NT2/D1 (cell line): ENCODE measurements around the gene FAM234B.
"Not testable (repeated sequence)": the region's sequence is repeated elsewhere in the genome, so short reads cannot be mapped to it uniquely, and the experiment has no call there.

Source experiments
- DNase-seq: peaks from one replicate; pipeline ENCODE4 v3.0.0-alpha.2; 2011; ENCODE audit warnings: low read depth, low spot score
- H3K27me3 ChIP-seq: 2 replicates; pipeline ENCODE4 v1.6.0; 2011; ENCODE audit warnings: mild to moderate bottlenecking; ENCODE audit not compliant: insufficient read length, insufficient read depth
- H3K36me3 ChIP-seq: 2 replicates; pipeline ENCODE4 v1.6.1; 2011; ENCODE audit warnings: mild to moderate bottlenecking, low read length, mixed read lengths; ENCODE audit not compliant: insufficient read depth, insufficient read length
- H3K4me1 ChIP-seq: 2 replicates; pipeline ENCODE4 v1.5.1; 2011; ENCODE audit not compliant: insufficient read depth, insufficient read length
- H3K4me3 ChIP-seq: 2 replicates; pipeline ENCODE4 v1.5.1; 2011; ENCODE audit warnings: low read depth; ENCODE audit not compliant: insufficient read length
- H3K9ac ChIP-seq: 2 replicates; pipeline ENCODE4 v1.6.0; 2011; ENCODE audit warnings: low read depth; ENCODE audit not compliant: insufficient read length
- H3K9me3 ChIP-seq: 2 replicates; pipeline ENCODE4 v1.5.1; 2011; ENCODE audit warnings: mild to moderate bottlenecking, low read length; ENCODE audit not compliant: insufficient read depth
- SUZ12 ChIP-seq: IDR thresholded peaks from 2 replicates; pipeline ENCODE4 v1.6.1; 2011; ENCODE audit not compliant: insufficient read length, insufficient read depth; ENCODE audit errors: extremely low read depth
- YY1 ChIP-seq: IDR thresholded peaks from 2 replicates; pipeline ENCODE4 v1.6.1; 2011; ENCODE audit not compliant: insufficient read length, insufficient read depth
- ZNF274 ChIP-seq: IDR thresholded peaks from 2 replicates; pipeline ENCODE4 v1.6.1; 2011; ENCODE audit warnings: mild to moderate bottlenecking, low read depth, low read length

Gene FAM234B

GRCh38 chr12:13041224-13041623 lies 3.0 kb upstream of the FAM234B start:
- Histone ChIP-seq H3K4me1 (peaks cover 6% of the 10 kb centered on the region), H3K4me3 (no peak overlapping the region), H3K9me3 (no peaks in the 10 kb centered on the region), H3K27me3 (peaks cover 10% of the 10 kb centered on the region), H3K36me3 (no peaks in the 10 kb centered on the region), H3K9ac (no peak overlapping the region)
- TF ChIP-seq SUZ12, result no peak
- no peak for TF ChIP-seq YY1
- no peak for TF ChIP-seq ZNF274
- DNase-seq, result no peak

DNA sequence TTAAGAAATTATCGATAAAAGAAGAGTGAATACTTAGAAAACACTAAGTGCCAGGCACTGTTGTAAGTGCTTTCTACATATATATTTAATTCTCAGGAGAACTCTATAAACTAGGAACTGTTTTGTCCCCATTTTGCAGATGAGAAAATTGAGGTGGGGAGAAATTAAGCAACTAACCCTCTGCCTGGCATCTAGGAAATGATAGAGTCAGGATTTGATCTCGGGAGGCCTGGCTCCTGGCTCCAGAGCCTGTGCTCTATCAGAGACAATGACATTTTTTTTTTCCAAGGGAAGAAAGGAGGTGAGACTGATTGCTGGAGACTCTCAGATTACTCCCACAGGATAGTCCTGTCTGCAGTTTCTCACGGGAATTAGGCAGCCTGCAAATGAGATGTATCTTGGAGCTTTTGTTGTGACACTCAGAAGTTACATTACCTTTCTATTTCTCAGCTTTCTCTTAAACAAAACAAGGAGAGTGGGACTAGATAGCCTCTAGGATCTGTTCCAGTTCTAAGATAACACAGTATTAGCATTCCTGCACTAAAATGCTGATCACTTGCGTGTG lies 1.4 kb upstream of the FAM234B start:
- Histone ChIP-seq H3K27me3 (peaks cover 10% of the 10 kb centered on the region), H3K4me1 (peaks cover 6% of the 10 kb centered on the region), H3K9me3 (no peaks in the 10 kb centered on the region), H3K9ac (no peak overlapping the region), H3K4me3 (no peak overlapping the region), H3K36me3 (no peaks in the 10 kb centered on the region)
- TF ChIP-seq YY1 (no peak), ZNF274 (no peak), SUZ12 (no peak)
- DNase-seq, result no peak

GRCh38 chr12:13044906-13045299 lies 722 bp downstream of the FAM234B start:
- Histone ChIP-seq H3K4me1 (peaks cover 6% of the 10 kb centered on the region), H3K9me3 (0 out of 2 replicates have a peak, but pooled peaks cover 7% of the 10 kb centered on the region), H3K27me3 (peaks cover 10% of the 10 kb centered on the region), H3K9ac (peak overlapping the region; percentile 93), H3K4me3 (peak overlapping the region; percentile 92), H3K36me3 (no peaks in the 10 kb centered on the region)
- TF ChIP-seq YY1, result no peak
- no peak for TF ChIP-seq SUZ12
- no peak for DNase-seq

DNA sequence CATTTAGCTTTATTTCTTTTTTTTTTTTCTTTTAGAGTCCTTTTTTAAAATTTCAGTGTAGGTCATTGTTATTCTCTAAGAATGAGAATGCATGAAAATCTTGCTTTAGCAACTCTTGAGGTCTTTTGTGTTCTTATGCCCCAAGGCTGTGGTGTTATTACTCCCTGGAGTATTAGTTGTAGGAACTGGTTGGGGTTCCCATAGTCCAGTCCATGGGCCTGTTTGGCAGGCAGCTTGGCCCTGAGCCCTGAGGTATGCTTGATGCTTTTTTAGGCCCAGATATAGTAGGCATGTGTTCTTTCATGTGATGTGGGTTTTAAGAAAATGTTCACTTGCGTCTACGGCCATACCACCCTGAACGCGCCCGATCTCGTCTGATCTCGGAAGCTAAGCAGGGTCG lies 1.6 kb downstream of the FAM234B start:
- no peak overlapping the region for H3K9ac ChIP-seq
- no peak overlapping the region for H3K4me3 ChIP-seq
- H3K4me1 ChIP-seq, result peaks cover 6% of the 10 kb centered on the region

DNA sequence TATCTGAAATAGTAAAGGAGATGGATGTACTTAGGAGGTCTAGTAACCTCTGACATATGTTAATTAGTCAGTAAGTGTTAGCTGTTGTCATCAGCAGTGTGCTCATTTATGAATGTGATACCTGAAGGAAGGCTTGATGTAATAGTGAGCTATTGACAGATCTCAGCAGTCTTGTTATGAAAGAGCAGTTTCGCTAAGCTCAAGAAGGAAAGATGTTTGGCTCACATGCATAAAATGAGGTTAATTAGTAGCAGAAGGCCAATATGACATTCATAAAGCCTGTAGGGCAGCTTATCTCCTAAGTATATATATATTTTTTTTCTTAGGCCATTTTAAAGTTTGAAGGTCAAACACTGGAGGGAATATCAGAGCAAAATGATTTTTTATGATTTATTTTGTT lies 2.8 kb downstream of the FAM234B start:
- Histone ChIP-seq H3K36me3 (no peaks in the 10 kb centered on the region), H3K9ac (no peak overlapping the region), H3K4me3 (no peak overlapping the region), H3K4me1 (peaks cover 6% of the 10 kb centered on the region), H3K27me3 (peaks cover 10% of the 10 kb centered on the region), H3K9me3 (peaks cover 8% of the 10 kb centered on the region)
- TF ChIP-seq SUZ12, result no peak
- TF ChIP-seq ZNF274, result no peak
- TF ChIP-seq YY1, result no peak
- no peak for DNase-seq

More for the DNA sequence above, 1.6 kb downstream of the FAM234B start:
- TF ChIP-seq SUZ12 (no peak), ZNF274 (no peak), YY1 (no peak)
- no peaks in the 10 kb centered on the region for H3K36me3 ChIP-seq
- H3K9me3 ChIP-seq, result 0 out of 2 replicates have a peak, but pooled peaks cover 7% of the 10 kb centered on the region
- DNase-seq, result no peak
- H3K27me3 ChIP-seq, result peaks cover 10% of the 10 kb centered on the region

- Histone ChIP-seq H3K9me3 (peaks cover 34% of the 10 kb centered on the region), H3K9ac (no peak overlapping the region), H3K27me3 (no peaks in the 10 kb centered on the region), H3K4me1 (peaks cover 3% of the 10 kb centered on the region), H3K4me3 (no peak overlapping the region), H3K36me3 (no peaks in the 10 kb centered on the region)
- no peak for TF ChIP-seq YY1
- no peak for TF ChIP-seq SUZ12
- no peak for TF ChIP-seq ZNF274
- no peak for DNase-seq
These were observed 5.6 kb downstream of the FAM234B start for GRCh38 chr12:13049816-13050215.

DNA sequence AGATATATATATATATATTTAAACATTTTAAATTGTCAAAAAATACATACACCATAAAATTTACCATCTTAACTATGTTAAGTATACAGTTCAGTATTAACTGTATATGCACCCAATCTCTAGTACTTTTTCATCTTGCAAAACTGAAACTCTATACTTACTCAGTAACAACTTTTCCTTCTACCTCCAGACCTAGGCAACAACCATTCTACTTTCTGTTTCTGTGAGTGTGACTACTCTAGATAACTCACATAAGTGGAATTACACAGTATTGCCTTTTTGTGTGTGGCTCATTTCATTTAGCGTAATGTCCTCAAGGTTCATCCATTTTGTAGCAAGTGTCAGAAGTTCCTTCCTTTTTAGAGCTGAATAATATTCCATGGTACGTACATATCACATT lies 8.2 kb downstream of the FAM234B start:
- TF ChIP-seq YY1, result no peak
- no peak for TF ChIP-seq ZNF274
- TF ChIP-seq SUZ12, result no peak
- Histone ChIP-seq H3K9ac (no peak overlapping the region), H3K9me3 (peaks cover 35% of the 10 kb centered on the region), H3K4me3 (no peak overlapping the region), H3K27me3 (no peaks in the 10 kb centered on the region), H3K4me1 (no peaks in the 10 kb centered on the region), H3K36me3 (peaks cover 4% of the 10 kb centered on the region)
- no peak for DNase-seq

DNA sequence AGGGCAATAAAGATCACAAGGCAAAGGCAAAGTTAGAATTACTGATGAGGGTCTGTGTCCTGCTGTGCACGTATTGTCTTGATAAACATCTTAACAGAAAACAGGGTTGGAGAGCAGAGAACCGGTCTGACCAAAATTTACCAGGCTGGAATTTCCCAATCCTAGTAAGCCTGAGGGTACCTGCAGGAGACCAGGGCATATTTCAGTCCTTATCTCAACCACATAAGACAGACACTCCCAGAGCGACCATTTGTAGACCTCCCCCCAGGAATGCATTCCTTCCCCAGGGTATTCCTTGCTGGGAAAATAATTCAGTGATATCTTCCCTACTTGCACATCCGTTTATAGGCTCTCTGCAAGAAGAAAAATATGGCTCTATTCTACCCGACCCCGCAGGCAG lies 9.4 kb downstream of the FAM234B start:
- DNase-seq, H3K4me3 ChIP-seq, H3K36me3 ChIP-seq, H3K9ac ChIP-seq, H3K27me3 ChIP-seq, H3K4me1 ChIP-seq: not testable (repeated sequence)
- H3K9me3 ChIP-seq, result peaks cover 32% of the 10 kb centered on the region
